GM23338 (cell line): ENCODE measurements around the gene NKD1. TPM values are rescaled to one million over a fixed set of nuclear protein-coding genes. Genes with fewer than 3 reads are reported as not detected.

Experiments
- ATAC-seq: fragments of 200-7000 bp; cut with Tn5 transposase; 3 replicates; pipeline ENCODE4 v1.9.1; 2020
- DNase-seq: peaks from one replicate; pipeline ENCODE4 v3.0.0-alpha.2; 2015; ENCODE audit warnings: low spot score
- H2AFZ ChIP-seq: fragments of 200-600 bp; sonication (generic); 2 replicates; pipeline ENCODE4 v1.8.0; 2016; ENCODE audit warnings: antibody characterized with exemption, mild to moderate bottlenecking, moderate library complexity
- H3F3A ChIP-seq: fragments of 200-600 bp; sonication (generic); replicated peaks from 2 replicates; pipeline ENCODE4 v1.8.0; 2017; ENCODE audit warnings: antibody characterized with exemption, mixed run types, low read depth
- H3K27ac ChIP-seq: fragments of 200-600 bp; sonication (generic); 2 replicates; pipeline ENCODE4 v1.6.1; 2016; ENCODE audit warnings: low read depth
- H3K27me3 ChIP-seq: fragments of 200-600 bp; sonication (generic); 2 replicates; pipeline ENCODE4 v1.8.0; 2016; ENCODE audit warnings: mild to moderate bottlenecking, mixed run types, moderate library complexity; ENCODE audit not compliant: insufficient read depth
- H3K36me3 ChIP-seq: fragments of 200-600 bp; sonication (generic); 2 replicates; pipeline ENCODE4 v1.8.0; 2016; ENCODE audit warnings: mild to moderate bottlenecking; ENCODE audit not compliant: insufficient read depth
- H3K4me1 ChIP-seq: fragments of 200-600 bp; sonication (generic); 2 replicates; pipeline ENCODE4 v1.8.0; 2016; ENCODE audit warnings: mild to moderate bottlenecking, moderate library complexity; ENCODE audit not compliant: insufficient read depth
- H3K4me2 ChIP-seq: fragments of 200-600 bp; sonication (generic); 2 replicates; pipeline ENCODE4 v1.7.1; 2017; ENCODE audit warnings: mixed run types
- H3K4me3 ChIP-seq: fragments of 200-600 bp; sonication (generic); 2 replicates; pipeline ENCODE4 v1.6.1; 2016; ENCODE audit warnings: mixed run types
- H3K79me2 ChIP-seq: fragments of 200-600 bp; sonication (generic); replicated peaks from 2 replicates; pipeline ENCODE4 v1.8.0; 2017; ENCODE audit warnings: mild to moderate bottlenecking; ENCODE audit not compliant: insufficient read depth
- H3K9me2 ChIP-seq: fragments of 200-600 bp; sonication (generic); 2 replicates; pipeline ENCODE4 v1.8.0; 2017; ENCODE audit not compliant: insufficient read depth
- H4K20me1 ChIP-seq: fragments of 200-600 bp; sonication (generic); replicated peaks from 2 replicates; pipeline ENCODE4 v1.8.0; 2017; ENCODE audit warnings: mild to moderate bottlenecking; ENCODE audit not compliant: insufficient read depth
- H3K27ac Mint-ChIP-seq: 2 replicates; pipeline ENCODE4 v1.8.0; 2020; ENCODE audit warnings: inconsistent platforms, mild to moderate bottlenecking, moderate library complexity, mixed read lengths
- H3K27me3 Mint-ChIP-seq: 3 replicates; pipeline ENCODE4 v1.8.0; 2022; ENCODE audit warnings: low read depth, mild to moderate bottlenecking, moderate library complexity, mixed read lengths, inconsistent platforms; ENCODE audit not compliant: insufficient read depth, poor library complexity
- H3K36me3 Mint-ChIP-seq: 3 replicates; pipeline ENCODE4 v1.8.0; 2021; ENCODE audit warnings: low read depth, mild to moderate bottlenecking, inconsistent platforms, moderate library complexity, mixed read lengths
- H3K4me1 Mint-ChIP-seq: 3 replicates; pipeline ENCODE4 v1.8.0; 2020; ENCODE audit warnings: mild to moderate bottlenecking, inconsistent platforms, mixed read lengths
- H3K4me3 Mint-ChIP-seq: 3 replicates; pipeline ENCODE4 v1.8.0; 2021; ENCODE audit warnings: moderate library complexity, mild to moderate bottlenecking, inconsistent platforms, mixed read lengths
- H3K9me3 Mint-ChIP-seq: 3 replicates; pipeline ENCODE4 v1.8.0; 2020; ENCODE audit warnings: moderate library complexity, mild to moderate bottlenecking, inconsistent platforms, mixed read lengths
- ETS1 ChIP-seq: IDR thresholded peaks from 2 replicates; pipeline ENCODE4 v1.6.1; 2016; ENCODE audit warnings: antibody characterized with exemption
- EZH2phosphoT487 ChIP-seq: fragments of 200-600 bp; sonication (generic); IDR thresholded peaks from one replicate; pipeline ENCODE4 v1.8.1; 2018; ENCODE audit warnings: antibody characterized with exemption; ENCODE audit not compliant: unreplicated experiment
- STAT1 ChIP-seq: IDR thresholded peaks from one replicate; pipeline ENCODE4 v1.6.1; 2016; ENCODE audit warnings: antibody characterized with exemption; ENCODE audit not compliant: unreplicated experiment
- ZNF114 ChIP-seq: fragments of 250-450 bp; sonication (Bioruptor Pico); IDR thresholded peaks from 2 replicates; pipeline ENCODE4 v1.5.0; 2020; ENCODE audit warnings: mild to moderate bottlenecking, moderate library complexity
- polyA plus RNA-seq: library from polyadenylated mRNA; unstranded; fragments of >200 nt; fragmentation: Nextera tagmentation; extraction: Ambion mirVana; gene quantifications from 2 replicates; pipeline ENCODE4 v1.2.1, GENCODE V29; 2016
- total RNA-seq: library from RNA; depleted of rRNA; stranded (reverse); fragments of >200 nt; shearing (Covaris generic); gene quantifications from 2 replicates; pipeline ENCODE4 v1.2.3, GENCODE V29; 2014
- TF ChIP-seq, protein P1 (sequence below): fragments of 250-450 bp; sonication (Bioruptor Pico); IDR thresholded peaks from 2 replicates; pipeline ENCODE4 v1.5.0; 2020; ENCODE audit warnings: mild to moderate bottlenecking, moderate library complexity

NKD1 gene
- total and polyA plus RNA-seq, 2 experiments from 2014 or later: 2.1 to 2.3 TPM

GRCh38 chr16:50519602-50520001 is 28.6 kb upstream of the NKD1 start (continued):
- TF ChIP-seq, protein P1, sequence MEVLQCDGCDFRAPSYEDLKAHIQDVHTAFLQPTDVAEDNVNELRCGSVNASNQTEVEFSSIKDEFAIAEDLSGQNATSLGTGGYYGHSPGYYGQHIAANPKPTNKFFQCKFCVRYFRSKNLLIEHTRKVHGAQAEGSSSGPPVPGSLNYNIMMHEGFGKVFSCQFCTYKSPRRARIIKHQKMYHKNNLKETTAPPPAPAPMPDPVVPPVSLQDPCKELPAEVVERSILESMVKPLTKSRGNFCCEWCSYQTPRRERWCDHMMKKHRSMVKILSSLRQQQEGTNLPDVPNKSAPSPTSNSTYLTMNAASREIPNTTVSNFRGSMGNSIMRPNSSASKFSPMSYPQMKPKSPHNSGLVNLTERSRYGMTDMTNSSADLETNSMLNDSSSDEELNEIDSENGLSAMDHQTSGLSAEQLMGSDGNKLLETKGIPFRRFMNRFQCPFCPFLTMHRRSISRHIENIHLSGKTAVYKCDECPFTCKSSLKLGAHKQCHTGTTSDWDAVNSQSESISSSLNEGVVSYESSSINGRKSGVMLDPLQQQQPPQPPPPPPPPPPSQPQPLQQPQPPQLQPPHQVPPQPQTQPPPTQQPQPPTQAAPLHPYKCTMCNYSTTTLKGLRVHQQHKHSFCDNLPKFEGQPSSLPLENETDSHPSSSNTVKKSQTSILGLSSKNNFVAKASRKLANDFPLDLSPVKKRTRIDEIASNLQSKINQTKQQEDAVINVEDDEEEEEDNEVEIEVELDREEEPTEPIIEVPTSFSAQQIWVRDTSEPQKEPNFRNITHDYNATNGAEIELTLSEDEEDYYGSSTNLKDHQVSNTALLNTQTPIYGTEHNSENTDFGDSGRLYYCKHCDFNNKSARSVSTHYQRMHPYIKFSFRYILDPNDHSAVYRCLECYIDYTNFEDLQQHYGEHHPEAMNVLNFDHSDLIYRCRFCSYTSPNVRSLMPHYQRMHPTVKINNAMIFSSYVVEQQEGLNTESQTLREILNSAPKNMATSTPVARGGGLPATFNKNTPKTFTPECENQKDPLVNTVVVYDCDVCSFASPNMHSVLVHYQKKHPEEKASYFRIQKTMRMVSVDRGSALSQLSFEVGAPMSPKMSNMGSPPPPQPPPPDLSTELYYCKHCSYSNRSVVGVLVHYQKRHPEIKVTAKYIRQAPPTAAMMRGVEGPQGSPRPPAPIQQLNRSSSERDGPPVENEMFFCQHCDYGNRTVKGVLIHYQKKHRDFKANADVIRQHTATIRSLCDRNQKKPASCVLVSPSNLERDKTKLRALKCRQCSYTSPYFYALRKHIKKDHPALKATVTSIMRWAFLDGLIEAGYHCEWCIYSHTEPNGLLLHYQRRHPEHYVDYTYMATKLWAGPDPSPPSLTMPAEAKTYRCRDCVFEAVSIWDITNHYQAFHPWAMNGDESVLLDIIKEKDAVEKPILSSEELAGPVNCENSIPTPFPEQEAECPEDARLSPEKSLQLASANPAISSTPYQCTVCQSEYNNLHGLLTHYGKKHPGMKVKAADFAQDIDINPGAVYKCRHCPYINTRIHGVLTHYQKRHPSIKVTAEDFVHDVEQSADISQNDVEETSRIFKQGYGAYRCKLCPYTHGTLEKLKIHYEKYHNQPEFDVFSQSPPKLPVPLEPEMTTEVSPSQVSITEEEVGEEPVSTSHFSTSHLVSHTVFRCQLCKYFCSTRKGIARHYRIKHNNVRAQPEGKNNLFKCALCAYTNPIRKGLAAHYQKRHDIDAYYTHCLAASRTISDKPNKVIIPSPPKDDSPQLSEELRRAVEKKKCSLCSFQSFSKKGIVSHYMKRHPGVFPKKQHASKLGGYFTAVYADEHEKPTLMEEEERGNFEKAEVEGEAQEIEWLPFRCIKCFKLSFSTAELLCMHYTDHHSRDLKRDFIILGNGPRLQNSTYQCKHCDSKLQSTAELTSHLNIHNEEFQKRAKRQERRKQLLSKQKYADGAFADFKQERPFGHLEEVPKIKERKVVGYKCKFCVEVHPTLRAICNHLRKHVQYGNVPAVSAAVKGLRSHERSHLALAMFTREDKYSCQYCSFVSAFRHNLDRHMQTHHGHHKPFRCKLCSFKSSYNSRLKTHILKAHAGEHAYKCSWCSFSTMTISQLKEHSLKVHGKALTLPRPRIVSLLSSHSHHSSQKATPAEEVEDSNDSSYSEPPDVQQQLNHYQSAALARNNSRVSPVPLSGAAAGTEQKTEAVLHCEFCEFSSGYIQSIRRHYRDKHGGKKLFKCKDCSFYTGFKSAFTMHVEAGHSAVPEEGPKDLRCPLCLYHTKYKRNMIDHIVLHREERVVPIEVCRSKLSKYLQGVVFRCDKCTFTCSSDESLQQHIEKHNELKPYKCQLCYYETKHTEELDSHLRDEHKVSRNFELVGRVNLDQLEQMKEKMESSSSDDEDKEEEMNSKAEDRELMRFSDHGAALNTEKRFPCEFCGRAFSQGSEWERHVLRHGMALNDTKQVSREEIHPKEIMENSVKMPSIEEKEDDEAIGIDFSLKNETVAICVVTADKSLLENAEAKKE (CRISPR knock-in tag): no peak
- no peak for TF ChIP-seq STAT1
- no peak for TF ChIP-seq EZH2phosphoT487

GRCh38 chr16:50520451-50521245 is 27.5 kb upstream of the NKD1 start:
- Mint-ChIP-seq H3K4me3 (no peak overlapping the region), H3K27me3 (peaks cover 2% of the 10 kb centered on the region), H3K36me3 (peaks cover 7% of the 10 kb centered on the region; the same call in 2 of the 3 replicates), H3K9me3 (peaks cover 14% of the 10 kb centered on the region), H3K4me1 (no peaks in the 10 kb centered on the region), H3K27ac (no peak overlapping the region)
- Histone ChIP-seq H3K36me3 (no peaks in the 10 kb centered on the region), H2AFZ (0 out of 2 replicates have a peak overlapping the region, but pooled peaks have one; percentile 18), H4K20me1 (no peaks in the 10 kb centered on the region), H3K79me2 (no peaks in the 10 kb centered on the region), H3K9me2 (0 out of 2 replicates have a peak, but pooled peaks cover 6% of the 10 kb centered on the region), H3F3A (no peaks in the 10 kb centered on the region), H3K4me1 (no peaks in the 10 kb centered on the region), H3K27ac (no peak overlapping the region), H3K4me3 (no peak overlapping the region), H3K27me3 (no peaks in the 10 kb centered on the region), H3K4me2 (no peak overlapping the region)
- ATAC-seq (no peak), DNase-seq (no peak)
- TF ChIP-seq EZH2phosphoT487 (no peak), STAT1 (no peak), ETS1 (no peak), ZNF114 (CRISPR knock-in tag) (no peak)
- TF ChIP-seq, protein P1 (CRISPR knock-in tag): no peak
